IMR-90 (cell line): ENCODE data around the gene MCFD2. TPM values are rescaled to one million over a fixed set of nuclear protein-coding genes. Genes with fewer than 3 reads are reported as not detected.

Source experiments
- ATAC-seq: fragments of 200-7000 bp; cut with Tn5 transposase; 2 replicates; pipeline ENCODE4 v1.9.1; 2020; ENCODE audit warnings: low read depth, mild to moderate bottlenecking, moderate library complexity
- BruUV-seq: library from RNA; stranded (reverse); fragments of 400-500 nt; replicated peaks from 2 replicates; lab custom pipeline; 2021; lab: Mats Ljungman, UMichigan
- CTCF ChIA-PET: fragments of 300-600 bp; formaldehyde crosslinking; extraction: SDS; loops from one replicate; lab custom pipeline; 2021; ENCODE audit warnings: antibody characterized with exemption; lab: Yijun Ruan, JAX
- POLR2A ChIA-PET: fragments of 300-600 bp; sonication (Branson Sonifier 250); formaldehyde crosslinking; loops from one replicate; lab custom pipeline; 2022; ENCODE audit warnings: antibody characterized with exemption; ENCODE audit not compliant: unreplicated experiment; lab: Charles Lee
- DNase-seq: peaks from one replicate; pipeline ENCODE4 v3.0.0; 2013
- H2AFZ ChIP-seq: replicated peaks from 2 replicates; pipeline ENCODE3; 2013; ENCODE audit warnings: low read length, mild to moderate bottlenecking; ENCODE audit not compliant: poor library complexity
- H2AK5ac ChIP-seq: 2 replicates; pipeline ENCODE4 v1.6.1; 2013; ENCODE audit warnings: low read depth, low read length, inconsistent platforms
- H2AK9ac ChIP-seq: replicated peaks from 2 replicates; pipeline ENCODE3; 2013; ENCODE audit warnings: mild to moderate bottlenecking, low read depth, low read length, moderate library complexity; ENCODE audit not compliant: poor library complexity
- H2BK120ac ChIP-seq: 2 replicates; pipeline ENCODE4 v1.6.1; 2013; ENCODE audit warnings: low read depth, low read length, inconsistent platforms
- H2BK15ac ChIP-seq: 3 replicates; pipeline ENCODE4 v1.6.1; 2013; ENCODE audit warnings: low read depth, low read length, inconsistent platforms
- H2BK20ac ChIP-seq: 2 replicates; pipeline ENCODE4 v1.6.1; 2013; ENCODE audit warnings: low read depth, mild to moderate bottlenecking, inconsistent platforms, low read length, moderate library complexity
- H2BK5ac ChIP-seq: 2 replicates; pipeline ENCODE4 v1.6.1; 2013; ENCODE audit warnings: mild to moderate bottlenecking, low read depth, low read length, inconsistent platforms; ENCODE audit not compliant: poor library complexity, severe bottlenecking
- H3K14ac ChIP-seq: replicated peaks from 2 replicates; pipeline ENCODE4 v1.6.1; 2013; ENCODE audit warnings: low read depth, low read length, inconsistent platforms
- H3K18ac ChIP-seq: 2 replicates; pipeline ENCODE4 v1.6.1; 2013; ENCODE audit warnings: low read depth, low read length, control low read depth
- H3K23ac ChIP-seq: 2 replicates; pipeline ENCODE4 v1.6.1; 2013; ENCODE audit warnings: low read depth, low read length, inconsistent platforms
- H3K27ac ChIP-seq: 2 replicates; pipeline ENCODE4 v1.5.1; 2013; ENCODE audit warnings: mild to moderate bottlenecking, control low read depth, low read length; ENCODE audit not compliant: insufficient read depth
- H3K27me3 ChIP-seq: 2 replicates; pipeline ENCODE4 v1.6.1; 2013; ENCODE audit warnings: low read length; ENCODE audit not compliant: control insufficient read depth, insufficient read depth
- H3K36me3 ChIP-seq: 2 replicates; pipeline ENCODE4 v1.6.1; 2013; ENCODE audit warnings: low read length, mixed read lengths; ENCODE audit not compliant: control insufficient read depth, insufficient read depth
- H3K4ac ChIP-seq: 2 replicates; pipeline ENCODE4 v1.6.1; 2013; ENCODE audit warnings: low read depth, low read length, inconsistent platforms
- H3K4me1 ChIP-seq: 2 replicates; pipeline ENCODE4 v1.6.1; 2013; ENCODE audit warnings: low read length, mixed read lengths; ENCODE audit not compliant: control insufficient read depth, insufficient read depth
- H3K4me2 ChIP-seq: 2 replicates; pipeline ENCODE4 v1.6.1; 2013; ENCODE audit warnings: low read depth, mild to moderate bottlenecking, control low read depth, low read length, moderate library complexity
- H3K4me3 ChIP-seq: 2 replicates; pipeline ENCODE4 v1.5.1; 2013; ENCODE audit warnings: low read depth, mild to moderate bottlenecking, control low read depth, low read length, moderate library complexity; ENCODE audit not compliant: insufficient read depth
- H3K56ac ChIP-seq: 2 replicates; pipeline ENCODE4 v1.6.1; 2013; ENCODE audit warnings: low read length, inconsistent platforms; ENCODE audit not compliant: insufficient read depth; ENCODE audit errors: extremely low read depth
- H3K79me1 ChIP-seq, 2 experiments: 2 replicates each; pipeline ENCODE4 v1.6.1; 2013; ENCODE audit warnings: low read length in 2 of 2, inconsistent platforms in 1 of 2, low read depth in 1 of 2
- H3K9ac ChIP-seq: 2 replicates; pipeline ENCODE4 v1.6.1; 2013; ENCODE audit warnings: low read depth, low read length, control low read depth
- H3K9me1 ChIP-seq: 2 replicates; pipeline ENCODE4 v1.6.1; 2013; ENCODE audit warnings: low read length, inconsistent platforms; ENCODE audit not compliant: insufficient read depth
- H3K9me3 ChIP-seq: 2 replicates; pipeline ENCODE4 v1.6.1; 2013; ENCODE audit warnings: low read length; ENCODE audit not compliant: control insufficient read depth, insufficient read depth
- H4K20me1 ChIP-seq: 2 replicates; pipeline ENCODE4 v1.6.1; 2013; ENCODE audit warnings: low read length, inconsistent platforms; ENCODE audit not compliant: insufficient read depth
- H4K5ac ChIP-seq: 2 replicates; pipeline ENCODE4 v1.6.1; 2013; ENCODE audit warnings: mild to moderate bottlenecking, low read depth, low read length, control low read depth
- H4K8ac ChIP-seq, 2 experiments: 2 replicates each; pipeline ENCODE4 v1.6.1; 2013; ENCODE audit warnings: low read depth in 2 of 2, low read length in 2 of 2, control low read depth in 1 of 2, inconsistent platforms in 1 of 2
- H4K91ac ChIP-seq: 2 replicates; pipeline ENCODE4 v1.6.1; 2013; ENCODE audit warnings: low read depth, low read length, inconsistent platforms; ENCODE audit not compliant: insufficient read depth
- BHLHE40 ChIP-seq: fragments of 150-350 bp; IDR thresholded peaks from 2 replicates; pipeline ENCODE4 v1.6.1; 2016; ENCODE audit warnings: mild to moderate bottlenecking, low read depth, low read length
- CEBPB ChIP-seq: IDR thresholded peaks from 2 replicates; pipeline ENCODE4 v1.6.1; 2012; ENCODE audit warnings: low read depth, low read length, improper control_type of control experiment
- CHD1 ChIP-seq: IDR thresholded peaks from 2 replicates; pipeline ENCODE4 v1.6.1; 2012; ENCODE audit warnings: low read depth, low read length, improper control_type of control experiment
- RAD21 ChIP-seq: IDR thresholded peaks from 2 replicates; pipeline ENCODE4 v1.6.1; 2012; ENCODE audit warnings: low read length, improper control_type of control experiment
- RCOR1 ChIP-seq: IDR thresholded peaks from 2 replicates; pipeline ENCODE4 v1.6.1; 2012; ENCODE audit warnings: mild to moderate bottlenecking, low read length, improper control_type of control experiment; ENCODE audit not compliant: insufficient replicate concordance
- WGBS, 2 experiments: methylation state at CpG; one replicate each; pipeline versions ENCODE4 v1.1.5 to v1.1.7; 2013; ENCODE audit warnings: missing lambda C conversion rate in 2 of 2; ENCODE audit not compliant: insufficient read length in 1 of 2; ENCODE audit errors: extremely low coverage in 2 of 2; 5-methylcytosine and 5-hydroxymethylcytosine counted together
- dilution Hi-C: fragments of 300-500 bp; cut with HindIII; formaldehyde crosslinking; loops from one replicate; pipeline ENCODE4 v1.14.3; 2018; ENCODE audit warnings: low sequenced_read_pairs; ENCODE audit not compliant: unreplicated experiment
- in situ Hi-C: fragments of 300-500 bp; cut with MboI; formaldehyde crosslinking; loops from 3 replicates; pipeline ENCODE4 v1.14.3; 2019; ENCODE audit warnings: low sequenced_read_pairs, inconsistent platforms, mixed read lengths
- intact Hi-C: fragments of 100-400 bp; cut with micrococcal nuclease; formaldehyde crosslinking; loops from 2 replicates; pipeline ENCODE4 v1.10.0; 2022
- polyA plus RNA-seq, 3 experiments: library from polyadenylated mRNA; depleted of rRNA; stranded (reverse); fragments of >200 nt; gene quantifications; 2 replicates each; pipeline ENCODE4 v1.2.3, GENCODE V29; 2012; ENCODE audit warnings: low replicate concordance in 1 of 3
- total RNA-seq: library from RNA; depleted of rRNA; stranded (reverse); fragments of >200 nt; gene quantifications from 2 replicates; pipeline ENCODE4 v1.2.3, GENCODE V29; 2012
- TF ChIP-seq, protein P1 (sequence below): fragments of 150-350 bp; IDR thresholded peaks from 2 replicates; pipeline ENCODE4 v1.6.1; 2017; ENCODE audit warnings: mild to moderate bottlenecking, antibody characterized with exemption, low read length, low read depth

Gene MCFD2
- total and polyA plus RNA-seq, 2 of the 4 experiments (the other 2 are of a cell fraction): 145 to 177 TPM

DNA sequence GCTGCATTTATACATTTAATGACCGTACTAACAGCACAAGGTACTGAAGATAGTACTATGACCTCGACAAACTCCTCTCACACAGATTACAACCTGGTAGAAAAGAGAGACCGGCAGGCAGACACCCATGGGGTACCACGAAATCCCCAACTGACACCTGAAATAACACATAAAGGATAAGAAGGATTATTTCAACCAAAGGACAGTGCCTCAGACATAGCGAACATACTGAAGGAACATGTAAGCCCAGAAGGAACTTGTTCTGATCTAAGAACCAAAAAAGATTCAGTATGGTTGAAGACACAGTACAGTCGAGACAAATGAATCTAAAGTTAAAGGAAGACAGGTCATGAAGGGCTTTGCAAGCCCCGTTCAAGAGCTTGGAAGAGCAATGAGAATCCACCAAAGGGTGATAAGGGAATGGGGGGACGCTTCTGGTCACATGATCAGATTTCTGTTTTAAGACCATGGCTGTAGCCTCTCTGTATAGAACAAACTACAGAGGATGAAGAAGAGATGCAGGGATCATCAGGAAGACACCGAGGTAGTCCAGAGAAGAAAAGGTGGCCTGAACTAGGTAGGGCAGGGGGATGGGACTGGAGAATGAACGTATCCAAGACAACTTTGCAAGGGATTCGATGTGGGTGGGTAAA, 902 bp downstream of the MCFD2 start:
- BruUV-seq: no TSS peak
- Histone ChIP-seq H4K20me1 (peaks cover 35% of the 10 kb centered on the region), H3K4me2 (peak overlapping the region; percentile 98), H3K36me3 (peaks cover 15% of the 10 kb centered on the region), H3K9ac (peak overlapping the region; percentile 95), H3K9me1 (peaks cover 25% of the 10 kb centered on the region), H4K91ac (peak overlapping the region; percentile 75; the same call in 1 of the 2 replicates), H3K27me3 (no peaks in the 10 kb centered on the region), H2AFZ (peak overlapping the region; percentile 98), H3K27ac (peak overlapping the region; percentile 86), H4K8ac (peak overlapping the region; percentile 67 to 87), H3K18ac (peak overlapping the region; percentile 53), H3K23ac (peak overlapping the region; percentile 99), H3K4ac (peak overlapping the region; percentile 96), H3K79me1 (peaks cover 26 to 79% of the 10 kb centered on the region in 2 experiments), H3K4me1 (peaks cover 12% of the 10 kb centered on the region), H3K14ac (peak overlapping the region; percentile 98), H2BK5ac (peak overlapping the region; percentile 84), H3K9me3 (no peaks in the 10 kb centered on the region), H2AK5ac (peak overlapping the region; percentile 94), H2BK20ac (peak overlapping the region; percentile 3; the same call in 1 of the 2 replicates), H2BK120ac (peak overlapping the region; percentile 69), H3K56ac (peak overlapping the region; percentile 75), H2BK15ac (peak overlapping the region; percentile 85; the same call in 1 of the 3 replicates), H4K5ac (peak overlapping the region; percentile 23), H2AK9ac (peak overlapping the region; percentile 91), H3K4me3 (peak overlapping the region; percentile 84)
- dilution Hi-C loops (no loop called here), intact Hi-C loops (loop anchor here (5.0 kb wide), 1 partner anchor 53 kb away; no protein-coding TSS in a partner anchor), in situ Hi-C loops (loop anchor here (10.0 kb wide), 1 partner anchor 410 kb away; no protein-coding TSS in a partner anchor)
- no peak for DNase-seq
- ChIA-PET CTCF (interaction anchor here (2.0 kb wide), 1 partner anchor 408 kb away, joined by 5 read pairs; no protein-coding TSS in a partner anchor), POLR2A (no interaction called here)
- TF ChIP-seq, protein P1, sequence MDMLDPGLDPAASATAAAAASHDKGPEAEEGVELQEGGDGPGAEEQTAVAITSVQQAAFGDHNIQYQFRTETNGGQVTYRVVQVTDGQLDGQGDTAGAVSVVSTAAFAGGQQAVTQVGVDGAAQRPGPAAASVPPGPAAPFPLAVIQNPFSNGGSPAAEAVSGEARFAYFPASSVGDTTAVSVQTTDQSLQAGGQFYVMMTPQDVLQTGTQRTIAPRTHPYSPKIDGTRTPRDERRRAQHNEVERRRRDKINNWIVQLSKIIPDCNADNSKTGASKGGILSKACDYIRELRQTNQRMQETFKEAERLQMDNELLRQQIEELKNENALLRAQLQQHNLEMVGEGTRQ: peak; percentile 68
- TF ChIP-seq RCOR1 (no peak), BHLHE40 (no peak), RAD21 (no peak), CHD1 (0 out of 2 replicates have a peak, but pooled peaks have one; percentile 29), CEBPB (no peak)
- ATAC-seq: no peak; the same call in 1 of the 2 replicates
- WGBS, 2 experiments: 12% methylated on average over 3 of the region's 11 CpGs; no CpG with 5 or more reads in 1 of the 2 experiments
